ENCODE data around the gene ZNF776. TPM values are rescaled to one million over a fixed set of nuclear protein-coding genes. Genes with fewer than 3 reads are reported as not detected.

ZNF776 gene
- polyA plus RNA-seq, 1 donor from 2014 or later, result 62.3 TPM

DNA sequence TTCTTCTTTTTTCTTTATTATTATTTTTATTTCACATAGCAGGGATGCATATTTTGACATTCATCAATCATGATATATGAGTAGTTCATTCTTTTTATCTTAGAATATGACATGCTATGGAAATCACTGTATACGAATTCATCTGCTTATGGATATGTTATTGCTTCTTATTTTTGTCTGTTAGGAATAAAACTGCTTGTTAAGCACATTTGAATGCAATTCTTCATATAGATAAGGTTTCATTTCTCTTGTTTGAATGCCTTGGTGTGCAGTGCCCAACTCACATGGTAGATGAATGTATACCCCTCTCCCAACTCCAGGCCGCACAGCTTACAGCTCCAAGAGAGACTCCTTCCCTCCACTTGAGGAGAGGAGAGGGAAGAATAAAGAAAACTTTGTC is 11.3 kb downstream of the ZNF776 start:
- H3K27me3 ChIP-seq (ENCODE audit: insufficient read depth, low read depth, low read length), result no peaks in the 10 kb centered on the region
- peaks cover 43% of the 10 kb centered on the region for H3K36me3 ChIP-seq (ENCODE audit: insufficient read depth, low read length)
- H4K20me1 ChIP-seq (ENCODE audit: insufficient read depth), result no peaks in the 10 kb centered on the region
- H3K9me3 ChIP-seq (ENCODE audit: low read length), result no peaks in the 10 kb centered on the region
- H3K9me2 ChIP-seq (ENCODE audit: insufficient read depth, low read length), result no peaks in the 10 kb centered on the region
- H3K4me2 ChIP-seq (ENCODE audit: low read length), result no peak overlapping the region
- no peaks in the 10 kb centered on the region for H3F3A ChIP-seq (ENCODE audit: insufficient read depth, low read length, poor library complexity, severe bottlenecking)
- no peak overlapping the region for H3K4me3 ChIP-seq (ENCODE audit: low read length)
- peaks cover 10% of the 10 kb centered on the region for H3K79me2 ChIP-seq (replicated peaks; ENCODE audit: insufficient read depth, low read length)
- no peak overlapping the region for H3K9ac ChIP-seq (ENCODE audit: low read length)
- no peak overlapping the region for H2AFZ ChIP-seq (ENCODE audit: low read depth, low read length)
- no peak overlapping the region for H3K27ac ChIP-seq (ENCODE audit: low read length)
- no peak for TF ChIP-seq RAD21 (conservative IDR thresholded peaks at IDR 0.05)
- TF ChIP-seq MXI1 (conservative IDR thresholded peaks at IDR 0.05; ENCODE audit: poor library complexity, severe bottlenecking), result no peak
- TF ChIP-seq, protein P1, sequence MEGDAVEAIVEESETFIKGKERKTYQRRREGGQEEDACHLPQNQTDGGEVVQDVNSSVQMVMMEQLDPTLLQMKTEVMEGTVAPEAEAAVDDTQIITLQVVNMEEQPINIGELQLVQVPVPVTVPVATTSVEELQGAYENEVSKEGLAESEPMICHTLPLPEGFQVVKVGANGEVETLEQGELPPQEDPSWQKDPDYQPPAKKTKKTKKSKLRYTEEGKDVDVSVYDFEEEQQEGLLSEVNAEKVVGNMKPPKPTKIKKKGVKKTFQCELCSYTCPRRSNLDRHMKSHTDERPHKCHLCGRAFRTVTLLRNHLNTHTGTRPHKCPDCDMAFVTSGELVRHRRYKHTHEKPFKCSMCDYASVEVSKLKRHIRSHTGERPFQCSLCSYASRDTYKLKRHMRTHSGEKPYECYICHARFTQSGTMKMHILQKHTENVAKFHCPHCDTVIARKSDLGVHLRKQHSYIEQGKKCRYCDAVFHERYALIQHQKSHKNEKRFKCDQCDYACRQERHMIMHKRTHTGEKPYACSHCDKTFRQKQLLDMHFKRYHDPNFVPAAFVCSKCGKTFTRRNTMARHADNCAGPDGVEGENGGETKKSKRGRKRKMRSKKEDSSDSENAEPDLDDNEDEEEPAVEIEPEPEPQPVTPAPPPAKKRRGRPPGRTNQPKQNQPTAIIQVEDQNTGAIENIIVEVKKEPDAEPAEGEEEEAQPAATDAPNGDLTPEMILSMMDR (IDR thresholded peaks at IDR 0.05; ENCODE audit: poor library complexity, severe bottlenecking), result no peak
- no peak for TF ChIP-seq EP300 (conservative IDR thresholded peaks at IDR 0.05; ENCODE audit: poor library complexity, severe bottlenecking)
- TF ChIP-seq EZH2 (IDR thresholded peaks at IDR 0.05; ENCODE audit: borderline replicate concordance, insufficient read depth, low read length, poor library complexity, severe bottlenecking), result no peak
- TF ChIP-seq SMC3 (conservative IDR thresholded peaks at IDR 0.05; ENCODE audit: poor library complexity), result no peak
- TF ChIP-seq, protein P2, sequence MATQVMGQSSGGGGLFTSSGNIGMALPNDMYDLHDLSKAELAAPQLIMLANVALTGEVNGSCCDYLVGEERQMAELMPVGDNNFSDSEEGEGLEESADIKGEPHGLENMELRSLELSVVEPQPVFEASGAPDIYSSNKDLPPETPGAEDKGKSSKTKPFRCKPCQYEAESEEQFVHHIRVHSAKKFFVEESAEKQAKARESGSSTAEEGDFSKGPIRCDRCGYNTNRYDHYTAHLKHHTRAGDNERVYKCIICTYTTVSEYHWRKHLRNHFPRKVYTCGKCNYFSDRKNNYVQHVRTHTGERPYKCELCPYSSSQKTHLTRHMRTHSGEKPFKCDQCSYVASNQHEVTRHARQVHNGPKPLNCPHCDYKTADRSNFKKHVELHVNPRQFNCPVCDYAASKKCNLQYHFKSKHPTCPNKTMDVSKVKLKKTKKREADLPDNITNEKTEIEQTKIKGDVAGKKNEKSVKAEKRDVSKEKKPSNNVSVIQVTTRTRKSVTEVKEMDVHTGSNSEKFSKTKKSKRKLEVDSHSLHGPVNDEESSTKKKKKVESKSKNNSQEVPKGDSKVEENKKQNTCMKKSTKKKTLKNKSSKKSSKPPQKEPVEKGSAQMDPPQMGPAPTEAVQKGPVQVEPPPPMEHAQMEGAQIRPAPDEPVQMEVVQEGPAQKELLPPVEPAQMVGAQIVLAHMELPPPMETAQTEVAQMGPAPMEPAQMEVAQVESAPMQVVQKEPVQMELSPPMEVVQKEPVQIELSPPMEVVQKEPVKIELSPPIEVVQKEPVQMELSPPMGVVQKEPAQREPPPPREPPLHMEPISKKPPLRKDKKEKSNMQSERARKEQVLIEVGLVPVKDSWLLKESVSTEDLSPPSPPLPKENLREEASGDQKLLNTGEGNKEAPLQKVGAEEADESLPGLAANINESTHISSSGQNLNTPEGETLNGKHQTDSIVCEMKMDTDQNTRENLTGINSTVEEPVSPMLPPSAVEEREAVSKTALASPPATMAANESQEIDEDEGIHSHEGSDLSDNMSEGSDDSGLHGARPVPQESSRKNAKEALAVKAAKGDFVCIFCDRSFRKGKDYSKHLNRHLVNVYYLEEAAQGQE (IDR thresholded peaks at IDR 0.05; ENCODE audit: borderline replicate concordance), result no peak

DNA sequence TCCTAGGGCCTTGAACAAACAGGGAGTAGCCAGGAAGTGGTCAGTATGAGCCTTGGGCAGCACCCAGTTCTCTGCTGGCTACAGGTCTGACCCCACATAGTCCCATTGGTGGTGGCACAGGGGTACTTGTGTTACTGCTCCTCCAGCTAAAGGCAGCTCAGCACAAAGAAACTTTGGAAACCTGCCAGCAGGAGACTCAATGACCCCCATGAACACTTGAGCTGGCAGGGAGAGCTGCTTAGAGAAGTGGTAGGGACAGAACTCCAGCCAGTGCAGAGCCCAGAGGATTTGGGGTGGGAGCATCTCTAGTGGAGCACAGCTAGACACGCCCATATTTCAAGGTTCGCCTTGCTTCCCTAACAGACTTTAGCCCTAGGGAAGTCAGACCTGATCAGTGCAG is 12.5 kb downstream of the ZNF776 start:
- Histone ChIP-seq H3F3A (ENCODE audit: insufficient read depth, low read length, poor library complexity, severe bottlenecking) (no peaks in the 10 kb centered on the region), H3K27ac (ENCODE audit: low read length) (no peak overlapping the region), H3K9me2 (ENCODE audit: insufficient read depth, low read length) (no peaks in the 10 kb centered on the region), H3K9me3 (ENCODE audit: low read length) (no peaks in the 10 kb centered on the region), H3K9ac (ENCODE audit: low read length) (no peak overlapping the region), H4K20me1 (ENCODE audit: insufficient read depth) (no peaks in the 10 kb centered on the region), H3K36me3 (ENCODE audit: insufficient read depth, low read length) (peaks cover 32% of the 10 kb centered on the region), H3K79me2 (replicated peaks; ENCODE audit: insufficient read depth, low read length) (peaks cover 10% of the 10 kb centered on the region), H3K27me3 (ENCODE audit: insufficient read depth, low read depth, low read length) (no peaks in the 10 kb centered on the region), H2AFZ (ENCODE audit: low read depth, low read length) (no peak overlapping the region), H3K4me3 (ENCODE audit: low read length) (no peak overlapping the region), H3K4me2 (ENCODE audit: low read length) (no peak overlapping the region)
- TF ChIP-seq EP300 (conservative IDR thresholded peaks at IDR 0.05; ENCODE audit: poor library complexity, severe bottlenecking), result no peak
- no peak for TF ChIP-seq RAD21 (conservative IDR thresholded peaks at IDR 0.05)
- no peak for TF ChIP-seq MXI1 (conservative IDR thresholded peaks at IDR 0.05; ENCODE audit: poor library complexity, severe bottlenecking)
- TF ChIP-seq, protein P2 (IDR thresholded peaks at IDR 0.05; ENCODE audit: borderline replicate concordance), result no peak
- TF ChIP-seq TAF1 (IDR thresholded peaks at IDR 0.05; ENCODE audit: low read depth), result no peak
- TF ChIP-seq POLR2AphosphoS5 (IDR thresholded peaks at IDR 0.05), result no peak
- TF ChIP-seq SMC3 (conservative IDR thresholded peaks at IDR 0.05; ENCODE audit: poor library complexity), result no peak
- TF ChIP-seq, protein P1 (IDR thresholded peaks at IDR 0.05; ENCODE audit: poor library complexity, severe bottlenecking), result no peak
- TF ChIP-seq EZH2 (IDR thresholded peaks at IDR 0.05; ENCODE audit: borderline replicate concordance, insufficient read depth, low read length, poor library complexity, severe bottlenecking), result no peak
